Measurements from ENCODE around the gene BRD9. TPM values are rescaled to one million over a fixed set of nuclear protein-coding genes. Genes with fewer than 3 reads are reported as not detected.
A peak's percentile ranks its signal among the peaks of the same experiment; 100 is the strongest.

BRD9 gene
- total and polyA plus RNA-seq, 4 donors = 12.5 to 39.7 (median 37.3) TPM

DNA sequence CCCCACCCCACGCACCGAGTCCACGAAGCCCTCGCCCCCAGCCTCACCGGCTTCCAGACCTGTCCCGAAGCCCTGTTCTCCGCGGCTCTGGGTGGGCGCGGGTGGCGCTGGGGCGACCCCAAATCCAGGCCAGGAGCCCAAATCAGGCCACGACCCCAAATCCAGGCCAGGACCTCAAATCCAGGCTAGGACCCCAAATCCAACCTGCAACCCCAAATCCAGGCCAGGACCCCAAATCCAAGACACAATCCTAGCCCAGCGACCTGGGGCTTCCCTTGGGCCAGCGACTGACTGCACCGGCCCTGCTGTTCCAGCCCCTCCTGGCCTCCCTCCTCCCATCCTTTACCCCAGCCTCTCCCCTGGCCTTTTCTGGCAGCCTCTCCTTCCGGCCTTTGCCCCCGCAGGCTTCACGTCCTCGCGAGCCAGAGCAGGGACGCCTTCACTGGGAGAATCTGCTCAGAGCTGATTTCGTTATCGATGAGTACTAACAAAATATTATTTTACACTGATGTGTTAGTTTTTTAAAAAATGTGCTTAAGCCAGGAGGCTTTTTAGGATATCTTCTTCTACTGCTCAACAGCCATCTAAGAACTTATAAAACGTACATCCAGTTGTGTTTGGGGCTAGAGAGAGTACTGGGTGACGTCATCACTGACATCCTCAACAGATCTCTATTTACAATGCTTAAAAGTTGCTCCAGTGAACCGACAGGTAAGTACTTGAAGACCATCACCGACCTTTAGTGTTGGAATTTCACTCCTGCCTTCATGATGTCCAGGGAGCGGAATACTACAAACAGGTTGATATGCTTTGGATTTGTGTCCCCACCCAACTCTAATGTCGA lies 34.8 kb upstream of the BRD9 start:
- Histone ChIP-seq H3K4me3 (ENCODE audit: low read length in 2 of 2) (no peak overlapping the region), H3K4me1 (ENCODE audit: control insufficient read depth in 1 of 2, insufficient read depth in 2 of 2, low read length in 2 of 2) (no peaks in the 10 kb centered on the region), H3K9me3 (ENCODE audit: control insufficient read depth, low read length) (no peaks in the 10 kb centered on the region), H3K36me3 (ENCODE audit: control insufficient read depth in 1 of 2, insufficient read depth in 2 of 2, low read length in 1 of 2) (no peaks in the 10 kb centered on the region), H3K27ac (ENCODE audit: low read depth in 1 of 2, low read length in 2 of 2) (no peak overlapping the region), H3K27me3 (ENCODE audit: control insufficient read depth in 1 of 2, insufficient read depth in 2 of 2, low read length in 1 of 2) (no peaks in the 10 kb centered on the region)
- intact Hi-C loops (cut with DNase I) = no loop called here
- WGBS, 2 donors = 74 to 83% methylated on average over 30 of the region's 30 CpGs
- no peak for ATAC-seq (ENCODE audit: low FRiP score)
- peak in 1 of 2 donors; percentile 41 for DNase-seq

DNA sequence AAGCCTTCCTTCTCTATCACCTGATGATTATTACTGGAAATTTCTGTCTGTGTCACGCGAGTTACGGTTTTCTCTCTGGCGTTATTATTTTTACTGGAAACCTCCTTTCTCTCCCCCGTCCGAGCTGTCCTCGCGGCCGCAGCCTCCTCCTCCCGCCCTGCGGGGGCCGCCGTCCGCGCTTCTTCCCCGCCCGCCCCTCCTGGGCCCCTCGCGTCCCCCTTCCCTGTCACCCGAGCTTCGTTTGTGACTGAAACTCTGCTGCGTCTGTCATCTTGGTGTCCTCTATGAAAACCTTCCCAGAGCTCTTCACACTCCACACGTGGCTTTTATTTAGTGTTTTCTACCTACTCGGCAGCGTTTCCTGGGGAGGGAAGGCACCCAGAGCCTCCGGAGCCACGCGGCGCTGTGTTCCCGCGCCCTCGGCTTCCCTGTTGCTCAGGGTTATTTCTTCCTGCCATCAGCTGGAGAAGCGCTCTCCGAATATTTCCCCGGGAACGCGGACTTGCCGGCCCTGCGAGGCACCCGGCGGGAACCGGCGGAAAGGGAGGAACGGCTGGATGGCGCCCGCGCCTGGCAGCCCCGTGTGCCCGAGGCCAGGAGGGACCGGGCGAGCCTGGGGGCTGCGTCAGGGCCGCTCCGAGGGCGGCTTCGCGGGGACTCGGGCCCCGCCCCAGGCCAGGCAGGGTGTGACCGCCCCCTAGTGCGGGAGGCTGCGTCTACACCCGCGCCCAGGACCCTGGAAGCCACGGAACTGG lies 34.0 kb upstream of the BRD9 start:
- peak; percentile 68 for ATAC-seq (ENCODE audit: low FRiP score)
- H3K27ac ChIP-seq (ENCODE audit: low read depth in 1 of 2, low read length in 2 of 2) = no peak overlapping the region

DNA sequence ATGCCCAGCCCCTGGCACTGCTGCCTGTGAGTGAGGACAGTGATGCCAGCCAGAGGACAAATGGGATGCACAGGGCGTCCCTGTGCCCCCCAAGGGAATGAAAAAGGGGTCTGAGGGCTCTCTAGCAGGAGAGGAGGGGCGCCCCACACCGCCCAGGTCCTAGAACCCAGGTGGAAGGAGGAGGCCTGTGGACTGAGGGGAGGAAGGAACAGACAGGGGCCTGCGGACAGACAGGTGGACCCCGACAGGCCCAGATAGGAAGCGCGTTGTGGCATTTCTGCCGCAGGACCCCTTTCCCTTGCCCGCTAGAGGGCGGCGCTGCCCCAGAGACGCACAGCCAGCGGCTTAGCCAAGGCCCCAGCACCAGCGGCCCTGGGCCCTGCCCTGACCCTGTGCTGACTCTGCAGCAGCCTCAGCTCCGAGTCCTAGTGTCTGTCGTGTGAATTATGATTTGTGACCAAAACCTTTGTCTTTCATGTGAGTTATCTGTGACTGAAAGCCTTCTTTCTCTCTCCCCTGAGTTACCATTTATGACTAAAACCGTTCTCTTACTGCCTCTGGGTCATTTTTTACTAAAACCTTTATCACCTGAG lies 30.8 kb upstream of the BRD9 start:
- Histone ChIP-seq H3K4me1 (ENCODE audit: control insufficient read depth in 1 of 2, insufficient read depth in 2 of 2, low read length in 2 of 2) (no peaks in the 10 kb centered on the region), H3K27ac (ENCODE audit: low read depth in 1 of 2, low read length in 2 of 2) (no peak overlapping the region), H3K4me3 (ENCODE audit: low read length in 2 of 2) (no peak overlapping the region), H3K9me3 (ENCODE audit: control insufficient read depth, low read length) (peaks cover 1% of the 10 kb centered on the region), H3K27me3 (ENCODE audit: control insufficient read depth in 1 of 2, insufficient read depth in 2 of 2, low read length in 1 of 2) (no peaks in the 10 kb centered on the region), H3K36me3 (ENCODE audit: control insufficient read depth in 1 of 2, insufficient read depth in 2 of 2, low read length in 1 of 2) (no peaks in the 10 kb centered on the region)
- WGBS, 2 donors = 24 to 36% methylated on average over 12 to 17 of the region's 17 CpGs
- peak; percentile 92 for ATAC-seq (ENCODE audit: low FRiP score)
- intact Hi-C loops (cut with DNase I) = no loop called here
- peak; percentile 84 to 90 for DNase-seq

More for the DNA sequence above, 34.0 kb upstream of the BRD9 start:
- H3K4me3 ChIP-seq (ENCODE audit: low read length in 2 of 2) = peak overlapping the region in 1 of 2 donors; percentile 16
- no peaks in the 10 kb centered on the region for H3K27me3 ChIP-seq (ENCODE audit: control insufficient read depth in 1 of 2, insufficient read depth in 2 of 2, low read length in 1 of 2)
- no peaks in the 10 kb centered on the region for H3K4me1 ChIP-seq (ENCODE audit: control insufficient read depth in 1 of 2, insufficient read depth in 2 of 2, low read length in 2 of 2)
- H3K9me3 ChIP-seq (ENCODE audit: control insufficient read depth, low read length) = no peaks in the 10 kb centered on the region
- intact Hi-C loops (cut with DNase I) = no loop called here
- peak in 1 of 2 donors; percentile 78 for DNase-seq
- 2% methylated on average over 61 to 65 of the region's 65 CpGs for WGBS, 2 donors
- no peaks in the 10 kb centered on the region for H3K36me3 ChIP-seq (ENCODE audit: control insufficient read depth in 1 of 2, insufficient read depth in 2 of 2, low read length in 1 of 2)

DNA sequence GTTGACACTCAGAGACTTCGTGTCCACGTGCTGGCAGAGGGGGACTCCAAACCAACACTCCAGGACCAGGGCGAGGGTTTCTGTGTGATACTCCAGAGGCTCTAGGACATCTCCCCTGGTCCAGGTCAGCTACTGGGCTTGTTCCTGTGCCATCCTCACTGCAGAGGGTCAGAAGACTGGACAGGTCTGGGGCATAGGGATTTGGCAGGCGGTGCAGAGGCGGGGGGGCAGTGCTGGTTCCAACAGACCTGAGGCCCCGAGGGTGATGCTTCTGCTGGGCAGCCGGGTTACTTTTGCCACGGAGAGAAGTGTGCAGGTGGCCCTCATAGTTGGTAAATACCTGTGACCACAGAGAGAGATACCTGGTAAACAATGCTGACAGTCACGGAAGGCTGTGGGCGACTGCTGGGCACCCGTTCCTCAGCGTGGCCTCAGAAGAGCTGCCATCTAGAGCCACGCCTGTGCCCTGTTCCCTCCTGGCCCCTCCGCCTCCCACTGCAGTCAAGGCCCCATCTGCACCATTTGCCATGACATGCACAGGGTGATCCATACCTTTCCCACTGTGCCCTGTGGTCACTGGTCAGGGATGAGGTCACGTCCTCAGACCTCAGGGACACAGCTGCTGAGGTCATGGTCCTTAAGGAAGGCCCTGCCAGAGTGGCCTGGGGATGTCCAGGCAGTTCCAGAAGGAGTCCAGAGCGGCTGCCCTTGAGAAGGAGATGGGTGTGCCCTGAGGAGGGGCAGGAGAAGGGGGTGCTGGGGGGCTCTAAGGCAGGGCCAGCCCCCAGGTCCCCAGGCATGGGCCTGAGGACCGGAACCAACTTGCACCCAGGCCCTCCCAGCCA lies 30.1 kb upstream of the BRD9 start:
- WGBS, 2 donors = 92 to 93% methylated on average over 17 of the region's 17 CpGs

DNA sequence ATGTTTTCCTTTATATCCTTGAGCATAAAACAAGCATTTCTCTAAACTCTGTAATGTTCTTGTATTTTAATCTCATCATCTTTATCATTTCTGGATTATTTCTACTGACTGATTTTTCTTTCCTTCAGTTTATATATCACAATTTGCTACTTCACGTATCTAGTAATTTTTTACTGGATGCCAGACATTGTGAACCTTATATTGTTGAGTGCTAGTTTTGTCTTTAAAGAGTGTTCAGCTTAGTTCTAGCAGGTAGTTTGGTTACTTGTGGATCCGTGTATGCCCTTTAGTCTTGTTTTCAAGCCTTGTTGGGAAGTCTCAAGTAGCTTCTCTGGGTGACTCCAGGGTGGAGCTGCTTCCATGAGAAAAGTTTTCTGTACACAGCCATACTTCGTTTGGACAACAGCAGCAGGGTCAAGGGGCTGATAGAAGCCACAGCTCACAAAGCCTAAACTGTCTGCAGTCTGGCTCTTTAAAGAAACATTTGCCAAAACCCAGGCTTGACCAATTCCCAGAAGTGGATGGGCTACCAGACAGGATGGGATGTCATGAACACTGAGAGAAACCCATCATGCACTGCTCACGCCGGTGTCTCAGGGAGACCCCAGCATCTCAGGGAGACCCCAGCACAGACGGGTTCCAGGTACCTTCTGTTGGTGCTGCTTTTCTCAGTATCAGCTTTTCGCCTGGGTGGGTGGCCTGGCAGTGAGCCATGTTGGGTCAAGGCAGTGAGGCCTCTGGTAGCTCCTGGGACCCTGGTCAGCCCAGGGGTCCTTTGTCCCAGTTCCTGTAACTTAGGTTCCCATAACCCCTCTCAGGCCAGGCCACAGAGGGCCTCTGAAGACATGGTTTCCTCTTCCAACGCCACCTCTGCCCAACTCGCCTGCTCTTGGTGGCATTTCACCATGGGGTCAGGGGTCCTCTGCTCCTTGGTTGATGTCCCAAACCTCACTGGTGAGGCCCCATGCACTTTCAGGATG lies 29.1 kb upstream of the BRD9 start:
- DNase-seq (no peak), ATAC-seq (ENCODE audit: low FRiP score) (no peak)
- intact Hi-C loops (cut with DNase I) = no loop called here
- Histone ChIP-seq H3K9me3 (ENCODE audit: control insufficient read depth, low read length) (peaks cover 1% of the 10 kb centered on the region), H3K36me3 (ENCODE audit: control insufficient read depth in 1 of 2, insufficient read depth in 2 of 2, low read length in 1 of 2) (no peaks in the 10 kb centered on the region), H3K4me1 (ENCODE audit: control insufficient read depth in 1 of 2, insufficient read depth in 2 of 2, low read length in 2 of 2) (no peaks in the 10 kb centered on the region), H3K27me3 (ENCODE audit: control insufficient read depth in 1 of 2, insufficient read depth in 2 of 2, low read length in 1 of 2) (no peaks in the 10 kb centered on the region), H3K4me3 (ENCODE audit: low read length in 2 of 2) (no peak overlapping the region), H3K27ac (ENCODE audit: low read depth in 1 of 2, low read length in 2 of 2) (no peak overlapping the region)
- WGBS, 2 donors = 95 to 96% methylated on average over 9 of the region's 9 CpGs

More for the DNA sequence above, 30.1 kb upstream of the BRD9 start:
- Histone ChIP-seq H3K36me3 (ENCODE audit: control insufficient read depth in 1 of 2, insufficient read depth in 2 of 2, low read length in 1 of 2) (no peaks in the 10 kb centered on the region), H3K27ac (ENCODE audit: low read depth in 1 of 2, low read length in 2 of 2) (no peak overlapping the region), H3K4me3 (ENCODE audit: low read length in 2 of 2) (no peak overlapping the region), H3K9me3 (ENCODE audit: control insufficient read depth, low read length) (peaks cover 1% of the 10 kb centered on the region), H3K27me3 (ENCODE audit: control insufficient read depth in 1 of 2, insufficient read depth in 2 of 2, low read length in 1 of 2) (no peaks in the 10 kb centered on the region), H3K4me1 (ENCODE audit: control insufficient read depth in 1 of 2, insufficient read depth in 2 of 2, low read length in 2 of 2) (no peaks in the 10 kb centered on the region)
- ATAC-seq (ENCODE audit: low FRiP score) (no peak), DNase-seq (no peak)
- intact Hi-C loops (cut with DNase I) = no loop called here

DNA sequence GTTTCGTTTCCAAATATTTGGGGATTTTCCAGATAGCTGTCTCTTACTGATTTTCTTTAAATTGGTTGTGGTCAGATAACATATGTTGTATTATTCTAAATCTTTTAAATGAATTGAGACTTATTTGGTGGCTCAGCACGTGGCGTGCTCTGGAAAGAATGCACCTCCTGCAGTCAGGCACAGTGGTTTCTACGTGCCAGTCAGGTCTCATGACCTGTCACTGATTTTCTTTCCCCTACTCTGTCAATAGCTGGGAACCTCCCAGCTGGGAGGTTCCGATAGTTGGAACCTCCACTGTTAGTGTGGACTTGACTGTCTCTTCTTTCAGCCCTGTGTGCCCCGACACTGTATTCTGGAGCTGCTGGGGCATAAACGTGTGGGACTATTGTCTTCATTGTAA lies 27.7 kb upstream of the BRD9 start:
- H3K9me3 ChIP-seq (ENCODE audit: control insufficient read depth, low read length) = peaks cover 1% of the 10 kb centered on the region
- no peaks in the 10 kb centered on the region for H3K4me1 ChIP-seq (ENCODE audit: control insufficient read depth in 1 of 2, insufficient read depth in 2 of 2, low read length in 2 of 2)
- intact Hi-C loops (cut with DNase I) = no loop called here
- no peak overlapping the region for H3K27ac ChIP-seq (ENCODE audit: low read depth in 1 of 2, low read length in 2 of 2)
- no peaks in the 10 kb centered on the region for H3K27me3 ChIP-seq (ENCODE audit: control insufficient read depth in 1 of 2, insufficient read depth in 2 of 2, low read length in 1 of 2)
- DNase-seq (no peak), ATAC-seq (ENCODE audit: low FRiP score) (no peak)
- no peaks in the 10 kb centered on the region for H3K36me3 ChIP-seq (ENCODE audit: control insufficient read depth in 1 of 2, insufficient read depth in 2 of 2, low read length in 1 of 2)
- WGBS, 2 donors = 92 to 93% methylated on average over 7 of the region's 7 CpGs
- H3K4me3 ChIP-seq (ENCODE audit: low read length in 2 of 2) = no peak overlapping the region

DNA sequence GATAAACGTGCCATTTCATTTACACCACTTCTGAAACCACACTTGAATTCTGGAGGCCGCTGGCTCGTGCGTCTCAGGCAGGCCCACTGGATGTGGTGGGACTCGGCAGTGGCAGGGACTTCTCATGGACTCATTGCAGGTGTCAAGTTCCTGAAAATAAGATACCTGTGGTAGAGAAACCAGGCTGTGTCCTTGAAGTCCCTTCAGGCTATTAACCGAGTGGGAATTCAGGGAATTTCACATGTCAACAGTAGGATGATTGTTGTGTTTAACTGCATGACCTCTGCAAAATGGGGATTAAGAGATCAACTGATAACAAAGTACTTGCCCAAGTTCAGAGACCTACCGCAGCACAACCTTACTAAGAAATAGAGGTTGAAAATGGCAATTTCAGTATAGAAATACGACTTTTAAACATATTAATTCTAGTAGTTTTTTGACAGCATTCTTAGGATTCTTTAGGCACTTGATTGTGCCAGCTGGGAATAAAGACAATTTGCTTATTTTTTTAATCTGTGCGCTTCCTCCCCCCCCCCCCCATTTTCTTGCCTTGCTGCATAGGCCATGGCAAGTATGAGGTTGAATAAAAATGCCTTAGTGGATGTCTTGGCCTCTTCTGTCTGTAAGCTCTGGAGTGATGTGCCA lies 26.9 kb upstream of the BRD9 start:
- ATAC-seq (ENCODE audit: low FRiP score) (no peak), DNase-seq (no peak)
- H3K4me1 ChIP-seq (ENCODE audit: control insufficient read depth in 1 of 2, insufficient read depth in 2 of 2, low read length in 2 of 2) = no peaks in the 10 kb centered on the region
- no peaks in the 10 kb centered on the region for H3K36me3 ChIP-seq (ENCODE audit: control insufficient read depth in 1 of 2, insufficient read depth in 2 of 2, low read length in 1 of 2)
- H3K9me3 ChIP-seq (ENCODE audit: control insufficient read depth, low read length) = peaks cover 1% of the 10 kb centered on the region
- no peaks in the 10 kb centered on the region for H3K27me3 ChIP-seq (ENCODE audit: control insufficient read depth in 1 of 2, insufficient read depth in 2 of 2, low read length in 1 of 2)
- 87 to 89% methylated on average over 9 of the region's 9 CpGs for WGBS, 2 donors
- H3K27ac ChIP-seq (ENCODE audit: low read depth in 1 of 2, low read length in 2 of 2) = no peak overlapping the region
- intact Hi-C loops (cut with DNase I) = no loop called here
- H3K4me3 ChIP-seq (ENCODE audit: low read length in 2 of 2) = no peak overlapping the region
